Gastroesophageal sphincter (tissue), 4 donors: Measurements from ENCODE around the gene CACNA1F. TPM values are rescaled to one million over a fixed set of nuclear protein-coding genes. Genes with fewer than 3 reads are reported as not detected.

ENCODE experiments used
- ATAC-seq: fragments of 150-250 bp; one replicate; pipeline ENCODE4 v1.9.1; 2016; ENCODE audit warnings: mild to moderate bottlenecking, moderate library complexity
- H3K27ac ChIP-seq, 4 donors: fragments of 200-600 bp; sonication (generic) in 3 of 4; 1 replicate in 3 of 4; 2 replicates in 1 of 4; pipeline ENCODE4 v1.5.1; 2016 to 2019
- H3K27me3 ChIP-seq: fragments of 200-600 bp; sonication (generic); one replicate; pipeline ENCODE4 v1.5.1; 2019
- H3K36me3 ChIP-seq, 2 donors: fragments of 200-600 bp; sonication (generic); one replicate each; pipeline ENCODE4 v1.5.1; 2019; ENCODE audit warnings: control low read depth in 1 of 2
- H3K4me1 ChIP-seq, 3 donors: fragments of 200-600 bp; sonication (generic); 1 replicate in 2 of 3; 2 replicates in 1 of 3; pipeline ENCODE4 v1.5.1; 2016 to 2019; ENCODE audit warnings: control low read depth in 2 of 3
- H3K4me3 ChIP-seq, 2 donors: fragments of 200-600 bp; sonication (generic); one replicate each; pipeline ENCODE4 v1.5.1; 2019; ENCODE audit warnings: mild to moderate bottlenecking in 1 of 2, moderate library complexity in 1 of 2
- H3K9me3 ChIP-seq, 3 donors: fragments of 200-600 bp; sonication (generic); one replicate each; pipeline ENCODE4 v1.5.1; 2017 to 2019; ENCODE audit warnings: control low read depth in 2 of 3
- EP300 ChIP-seq: sonication (generic); formaldehyde crosslinking; IDR thresholded peaks from one replicate; pipeline ENCODE4 v1.6.1; 2017; ENCODE audit warnings: antibody characterized with exemption, mild to moderate bottlenecking
- POLR2A ChIP-seq, 2 donors: fragments of 450-650 bp; IDR thresholded peaks; one replicate each; pipeline ENCODE4 v1.6.1; 2017; ENCODE audit warnings: antibody characterized with exemption in 2 of 2, mild to moderate bottlenecking in 2 of 2, moderate library complexity in 1 of 2
- POLR2AphosphoS5 ChIP-seq: sonication (generic); formaldehyde crosslinking; IDR thresholded peaks from one replicate; pipeline ENCODE4 v1.6.1; 2017; ENCODE audit warnings: antibody characterized with exemption
- WGBS, 2 donors: methylation state at CpG; one replicate each; pipeline ENCODE4 v1.1.5; 2018; ENCODE audit warnings: low coverage in 1 of 2; 5-methylcytosine and 5-hydroxymethylcytosine counted together
- total RNA-seq, 4 donors: library from RNA; depleted of rRNA; stranded (reverse); fragments of >200 nt; gene quantifications; one replicate each; pipeline ENCODE4 v1.1.0, GENCODE V29; 2016
- TF ChIP-seq, protein P1 (sequence below), 4 experiments: fragments of 200-600 bp in 2 of 4; fragments of 450-650 bp in 2 of 4; sonication (generic) in 1 of 4; IDR thresholded peaks; one replicate each; pipeline ENCODE4 v1.5.1; 2017 to 2019; ENCODE audit warnings: antibody characterized with exemption in 4 of 4, mild to moderate bottlenecking in 2 of 4, moderate library complexity in 2 of 4

The CACNA1F gene
- total RNA-seq, 4 donors from 2014 or later, result 1.7 TPM; not detected in 3

DNA sequence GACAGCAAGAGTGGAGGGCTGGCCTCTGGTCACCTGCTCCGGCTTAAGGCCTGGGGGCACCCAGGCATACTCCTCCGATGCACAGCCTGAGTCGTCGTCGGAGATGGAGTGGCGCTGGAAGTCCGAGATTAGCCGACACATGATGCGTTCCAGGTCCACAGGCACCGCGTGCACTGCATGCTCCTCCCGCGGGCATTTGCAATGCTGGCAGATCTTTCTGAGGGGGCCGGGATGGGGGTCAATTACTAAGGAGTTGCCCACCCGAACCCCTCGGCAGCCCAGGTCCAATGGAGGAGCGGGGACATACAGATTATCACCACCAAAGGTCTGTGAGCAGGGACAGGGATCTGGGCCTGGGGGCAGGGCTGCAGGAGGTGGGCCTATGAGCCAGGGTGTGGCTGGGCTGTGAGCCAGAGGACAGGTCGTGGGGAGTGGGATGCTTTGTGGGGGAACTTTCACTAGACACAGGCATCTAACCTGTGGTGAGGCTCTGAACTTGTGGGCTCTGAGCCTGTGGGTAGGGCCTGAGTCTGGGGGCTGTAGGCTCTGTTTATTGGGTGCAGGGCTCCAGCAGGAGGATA, 49.3 kb downstream of the CACNA1F start:
- WGBS, 2 donors, result 90% methylated on average over 2 of the region's 18 CpGs; no CpG with 5 or more reads in 1 of the 2 donors
- peaks cover 0 to 34% (median 0%) of the 10 kb centered on the region in 3 donors for H3K4me1 ChIP-seq
- peaks cover 0 to 34% of the 10 kb centered on the region in 2 donors for H3K36me3 ChIP-seq
- H3K27me3 ChIP-seq, result no peaks in the 10 kb centered on the region
- ATAC-seq, result no peak
- H3K27ac ChIP-seq, result peak overlapping the region in 3 of 4 donors; percentile 47 to 86 (median 82)
- peak overlapping the region in 1 of 2 donors; percentile 56 for H3K4me3 ChIP-seq
- no peak for TF ChIP-seq POLR2AphosphoS5
- TF ChIP-seq, protein P1, sequence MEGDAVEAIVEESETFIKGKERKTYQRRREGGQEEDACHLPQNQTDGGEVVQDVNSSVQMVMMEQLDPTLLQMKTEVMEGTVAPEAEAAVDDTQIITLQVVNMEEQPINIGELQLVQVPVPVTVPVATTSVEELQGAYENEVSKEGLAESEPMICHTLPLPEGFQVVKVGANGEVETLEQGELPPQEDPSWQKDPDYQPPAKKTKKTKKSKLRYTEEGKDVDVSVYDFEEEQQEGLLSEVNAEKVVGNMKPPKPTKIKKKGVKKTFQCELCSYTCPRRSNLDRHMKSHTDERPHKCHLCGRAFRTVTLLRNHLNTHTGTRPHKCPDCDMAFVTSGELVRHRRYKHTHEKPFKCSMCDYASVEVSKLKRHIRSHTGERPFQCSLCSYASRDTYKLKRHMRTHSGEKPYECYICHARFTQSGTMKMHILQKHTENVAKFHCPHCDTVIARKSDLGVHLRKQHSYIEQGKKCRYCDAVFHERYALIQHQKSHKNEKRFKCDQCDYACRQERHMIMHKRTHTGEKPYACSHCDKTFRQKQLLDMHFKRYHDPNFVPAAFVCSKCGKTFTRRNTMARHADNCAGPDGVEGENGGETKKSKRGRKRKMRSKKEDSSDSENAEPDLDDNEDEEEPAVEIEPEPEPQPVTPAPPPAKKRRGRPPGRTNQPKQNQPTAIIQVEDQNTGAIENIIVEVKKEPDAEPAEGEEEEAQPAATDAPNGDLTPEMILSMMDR (IDR thresholded peaks at IDR 0.05), result no peak
- no peak for TF ChIP-seq POLR2A (IDR thresholded peaks at IDR 0.05)
- TF ChIP-seq EP300, result no peak
- no peaks in the 10 kb centered on the region for H3K9me3 ChIP-seq

DNA sequence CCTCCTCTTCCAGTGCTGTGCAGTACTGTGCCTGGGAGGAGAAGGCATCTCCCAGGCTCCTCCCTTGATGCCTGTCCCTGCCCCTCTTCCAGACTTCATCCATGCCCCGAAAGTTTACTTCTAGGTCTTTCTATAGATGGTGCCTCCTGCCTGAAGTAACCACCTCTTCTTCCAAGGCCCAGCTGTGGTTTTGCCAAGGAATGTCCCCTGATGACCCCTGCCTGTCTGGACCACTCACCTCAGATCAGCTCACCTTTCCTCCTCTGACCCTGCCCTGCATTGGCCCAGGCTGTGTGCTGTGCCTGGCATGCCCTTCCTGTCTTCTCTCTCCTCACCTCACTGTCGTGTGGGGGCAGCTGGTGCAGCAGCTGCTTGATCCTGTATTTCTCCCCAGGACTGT, 53.8 kb downstream of the CACNA1F start:
- no peak for ATAC-seq
- Histone ChIP-seq H3K4me1 (peaks cover 0 to 23% (median 0%) of the 10 kb centered on the region in 3 donors), H3K36me3 (peaks cover 0 to 64% of the 10 kb centered on the region in 2 donors)

DNA sequence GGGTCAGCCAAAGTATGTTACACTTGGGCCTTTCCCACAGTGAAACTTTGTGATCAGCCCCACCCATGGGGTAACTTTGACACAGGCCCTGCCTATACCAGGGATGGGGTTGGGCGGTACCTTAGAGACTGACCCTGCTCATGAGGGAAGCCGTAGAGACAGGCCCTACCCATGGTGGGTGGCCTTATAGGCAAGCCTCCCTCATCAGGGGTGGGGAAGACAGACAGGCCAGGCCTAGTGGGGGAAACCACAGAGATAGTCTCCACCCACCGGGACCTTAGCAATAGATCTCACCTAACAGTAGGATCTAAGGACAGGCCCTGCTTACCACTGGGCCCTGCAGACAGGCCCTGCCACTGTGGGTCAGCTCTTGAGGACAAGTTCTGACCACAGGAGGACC, 54.6 kb downstream of the CACNA1F start:
- H3K27me3 ChIP-seq, result no peaks in the 10 kb centered on the region
- H3K27ac ChIP-seq, result no peak overlapping the region
- TF ChIP-seq POLR2A (IDR thresholded peaks at IDR 0.05) (no peak), POLR2AphosphoS5 (no peak), EP300 (no peak)
- TF ChIP-seq, protein P1 (IDR thresholded peaks at IDR 0.05), result no peak
- H3K9me3 ChIP-seq, result no peaks in the 10 kb centered on the region
- no peak for ATAC-seq
- peaks cover 0 to 72% of the 10 kb centered on the region in 2 donors for H3K36me3 ChIP-seq
- peaks cover 0 to 22% (median 0%) of the 10 kb centered on the region in 3 donors for H3K4me1 ChIP-seq
- H3K4me3 ChIP-seq, result no peak overlapping the region
- WGBS, 2 donors, result no CpG with 5 or more reads among the region's 3 CpGs

More for the DNA sequence above, 53.8 kb downstream of the CACNA1F start:
- Histone ChIP-seq H3K9me3 (no peaks in the 10 kb centered on the region), H3K27ac (no peak overlapping the region), H3K4me3 (no peak overlapping the region), H3K27me3 (no peaks in the 10 kb centered on the region)
- WGBS, 2 donors, result 71% methylated on average over 1 of the region's 2 CpGs; no CpG with 5 or more reads in 1 of the 2 donors
- no peak for TF ChIP-seq POLR2AphosphoS5
- no peak for TF ChIP-seq POLR2A (IDR thresholded peaks at IDR 0.05)
- TF ChIP-seq EP300, result no peak
- TF ChIP-seq, protein P1 (IDR thresholded peaks at IDR 0.05), result no peak

DNA sequence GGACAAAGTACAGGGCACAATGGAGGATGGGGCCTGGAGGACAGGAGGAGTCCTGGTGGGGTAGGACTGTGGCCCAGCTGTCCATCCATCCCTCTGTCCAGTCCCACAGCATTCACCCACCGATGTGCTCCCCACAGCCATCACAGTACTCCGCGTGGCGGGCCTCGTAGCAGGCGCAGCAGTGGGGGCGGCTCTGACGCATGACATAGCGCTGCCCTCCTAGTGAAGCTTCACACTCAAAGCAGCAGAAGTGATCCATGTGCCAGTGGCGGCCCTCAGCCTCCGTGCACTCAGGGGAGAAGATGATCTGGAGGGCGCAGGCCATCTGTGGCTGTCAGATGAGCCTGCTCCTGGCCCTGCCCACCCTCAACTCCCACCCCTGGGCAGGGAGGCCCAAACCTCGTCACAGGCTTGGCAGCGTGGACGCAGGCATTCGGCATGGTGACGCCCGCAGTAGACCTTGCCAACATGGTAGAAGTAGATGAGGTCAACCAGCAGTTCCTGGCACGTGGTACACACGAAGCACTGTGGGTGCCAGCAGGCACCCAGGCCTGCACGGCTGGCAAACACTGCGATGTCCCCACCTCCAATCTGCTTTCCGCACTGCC, 55.2 kb downstream of the CACNA1F start:
- TF ChIP-seq EP300 (no peak), POLR2AphosphoS5 (no peak), POLR2A (IDR thresholded peaks at IDR 0.05) (no peak)
- TF ChIP-seq, protein P1 (IDR thresholded peaks at IDR 0.05), result no peak
- Histone ChIP-seq H3K4me3 (no peak overlapping the region), H3K9me3 (no peaks in the 10 kb centered on the region), H3K36me3 (peaks cover 0 to 70% of the 10 kb centered on the region in 2 donors), H3K27ac (peak overlapping the region in 1 of 4 donors; percentile 30), H3K27me3 (no peaks in the 10 kb centered on the region), H3K4me1 (peaks cover 0 to 24% (median 3%) of the 10 kb centered on the region in 3 donors)
- WGBS, 2 donors, result no CpG with 5 or more reads among the region's 23 CpGs
- peak; percentile 13 for ATAC-seq
